Mucosa of stomach (tissue), 1 donor: ENCODE measurements around the gene DTYMK.

Experiments
- H3K27me3 ChIP-seq: one replicate; pipeline ENCODE4 v1.7.0; 2013; ENCODE audit warnings: mild to moderate bottlenecking, low read length; ENCODE audit not compliant: control insufficient read depth, insufficient read depth
- H3K36me3 ChIP-seq: one replicate; pipeline ENCODE4 v1.7.0; 2013; ENCODE audit warnings: low read length; ENCODE audit not compliant: control insufficient read depth, insufficient read depth
- H3K4me1 ChIP-seq: one replicate; pipeline ENCODE4 v1.7.0; 2013; ENCODE audit warnings: mild to moderate bottlenecking, low read length; ENCODE audit not compliant: control insufficient read depth, insufficient read depth
- H3K4me3 ChIP-seq: one replicate; pipeline ENCODE4 v1.7.0; 2013; ENCODE audit warnings: low read length
- H3K9ac ChIP-seq: one replicate; pipeline ENCODE4 v1.7.0; 2013; ENCODE audit warnings: mild to moderate bottlenecking, low read length, moderate library complexity
- H3K9me3 ChIP-seq: one replicate; pipeline ENCODE4 v1.7.0; 2013; ENCODE audit warnings: mild to moderate bottlenecking, low read length, moderate library complexity; ENCODE audit not compliant: control insufficient read depth
- donor health status: Pancreatic carcinoma.

The DTYMK gene

DNA sequence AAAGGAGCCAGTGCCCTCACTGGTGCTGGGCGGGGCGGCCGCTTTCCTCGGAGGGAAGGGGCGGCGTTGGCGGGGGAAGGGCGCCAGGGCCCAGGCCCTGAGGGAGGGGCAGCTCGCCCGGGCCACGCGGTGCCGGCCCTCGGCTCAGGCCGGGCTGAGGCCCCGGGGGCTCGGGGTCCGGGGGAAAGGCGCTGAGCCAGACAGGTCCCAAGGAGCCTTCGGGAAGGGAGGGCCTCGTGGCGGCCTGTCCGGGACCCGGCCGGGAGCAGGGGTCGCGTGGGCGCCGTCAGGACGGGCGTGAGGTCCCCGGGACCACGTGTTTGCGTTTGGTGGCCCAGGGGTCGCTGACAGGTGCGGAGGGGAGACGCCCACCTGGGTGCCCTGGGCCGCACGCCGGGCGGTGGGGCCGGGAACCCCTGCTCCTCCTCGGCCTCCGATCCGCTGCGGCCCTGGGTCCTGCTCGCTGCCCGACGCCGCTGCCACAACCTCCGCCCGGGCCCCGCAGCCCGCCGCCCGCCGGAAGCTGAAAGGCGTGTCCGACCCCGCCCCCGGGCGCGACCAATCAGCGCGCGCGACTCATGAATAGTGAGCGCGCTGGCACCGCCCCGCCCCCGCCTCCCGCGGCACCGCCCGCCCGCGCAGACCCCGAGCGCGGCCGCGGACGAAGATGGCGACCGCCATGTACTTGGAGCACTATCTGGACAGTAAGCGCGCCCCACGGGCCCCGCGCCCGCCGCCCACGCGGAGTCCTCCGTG is 15.0 kb upstream of the DTYMK start, which contains the start of gene ING5:
ING5 (plus strand) TSS at position 641 of the 756 bp plus-strand sequence; CDS start at position 668, 27 bp downstream.
- Histone ChIP-seq H3K36me3 (no peaks in the 10 kb centered on the region), H3K4me3 (peak within 1 kb of the TSS; percentile 41), H3K27me3 (no peaks in the 10 kb centered on the region), H3K4me1 (peaks cover 7% of the 10 kb centered on the region), H3K9ac (peak within 1 kb of the TSS; percentile 75), H3K9me3 (no peaks in the 10 kb centered on the region)

DNA sequence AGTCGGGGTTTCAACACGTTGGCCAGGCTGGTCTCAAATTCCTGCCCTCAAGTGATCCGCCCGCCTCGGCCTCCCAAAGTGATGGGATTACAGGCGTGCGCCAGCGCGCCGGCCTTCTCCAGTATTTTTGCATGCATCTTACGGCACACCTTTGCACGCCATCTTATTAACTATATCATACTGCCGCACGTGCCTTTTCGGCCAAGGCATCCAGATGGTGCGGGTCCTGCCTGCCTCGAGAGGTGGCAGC is 14.5 kb upstream of the DTYMK start:
- H3K36me3 ChIP-seq: no peaks in the 10 kb centered on the region
- H3K27me3 ChIP-seq: no peaks in the 10 kb centered on the region
- H3K9ac ChIP-seq: peak overlapping the region; percentile 72

GRCh38 chr2:241695651-241696050 is 9.0 kb upstream of the DTYMK start:
- Histone ChIP-seq H3K9ac (no peak overlapping the region), H3K36me3 (no peaks in the 10 kb centered on the region), H3K9me3 (no peaks in the 10 kb centered on the region), H3K4me1 (no peaks in the 10 kb centered on the region), H3K27me3 (no peaks in the 10 kb centered on the region), H3K4me3 (no peak overlapping the region)

More for the DNA sequence above, 14.5 kb upstream of the DTYMK start:
- Histone ChIP-seq H3K9me3 (no peaks in the 10 kb centered on the region), H3K4me1 (peaks cover 7% of the 10 kb centered on the region), H3K4me3 (no peak overlapping the region)

DNA sequence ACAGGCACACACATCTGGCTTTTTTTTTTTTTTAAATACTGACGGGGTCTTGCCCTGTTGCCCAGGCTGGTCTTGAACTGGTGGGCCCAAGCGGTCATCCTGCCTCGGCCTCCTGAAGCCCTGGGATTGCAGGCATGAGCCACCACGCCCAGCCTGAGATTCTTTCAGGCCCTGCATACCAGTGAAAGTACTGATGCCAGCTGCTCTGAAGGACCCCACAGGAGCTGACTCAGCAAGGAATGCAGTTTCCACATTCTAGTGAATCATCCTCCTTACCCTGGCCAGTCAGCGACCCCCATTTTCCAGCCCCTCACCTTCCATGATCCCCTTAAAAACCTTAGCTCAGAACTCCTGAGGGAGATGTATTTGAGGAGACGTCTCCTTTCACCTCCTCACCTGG is 5.8 kb upstream of the DTYMK start:
- no peaks in the 10 kb centered on the region for H3K36me3 ChIP-seq

GRCh38 chr2:241690202-241690717 is 3.6 kb upstream of the DTYMK start:
- no peaks in the 10 kb centered on the region for H3K36me3 ChIP-seq

More for the DNA sequence above, 5.8 kb upstream of the DTYMK start:
- Histone ChIP-seq H3K9ac (no peak overlapping the region), H3K9me3 (no peaks in the 10 kb centered on the region), H3K27me3 (no peaks in the 10 kb centered on the region), H3K4me1 (no peaks in the 10 kb centered on the region), H3K4me3 (no peak overlapping the region)

DNA sequence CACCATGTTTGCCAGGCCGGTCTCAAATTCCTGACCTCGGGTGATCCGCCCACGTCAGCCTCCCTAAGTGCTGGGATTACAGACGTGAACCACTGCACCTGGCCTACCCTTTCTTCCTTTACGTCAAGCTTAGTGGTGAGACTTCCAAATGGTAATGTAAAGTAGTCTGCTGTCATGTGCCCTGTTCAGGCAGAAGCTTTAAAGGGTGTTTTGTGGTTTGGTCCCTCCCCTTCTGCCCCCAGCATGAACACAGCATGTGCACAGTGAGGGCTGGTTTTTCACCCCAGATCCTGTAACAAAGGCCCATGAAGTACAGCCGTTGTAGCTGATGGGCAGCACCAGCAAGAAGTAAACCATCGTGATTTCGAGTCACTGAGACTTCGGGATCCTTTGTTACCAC is 2.7 kb upstream of the DTYMK start:
- H3K4me3 ChIP-seq: no peak overlapping the region
- H3K36me3 ChIP-seq: no peaks in the 10 kb centered on the region
- H3K27me3 ChIP-seq: no peaks in the 10 kb centered on the region
- H3K9me3 ChIP-seq: no peaks in the 10 kb centered on the region
- no peak overlapping the region for H3K9ac ChIP-seq
- no peaks in the 10 kb centered on the region for H3K4me1 ChIP-seq

More at GRCh38 chr2:241690202-241690717, 3.6 kb upstream of the DTYMK start:
- H3K9me3 ChIP-seq: no peaks in the 10 kb centered on the region
- H3K9ac ChIP-seq: no peak overlapping the region
- H3K4me3 ChIP-seq: no peak overlapping the region
- H3K4me1 ChIP-seq: no peaks in the 10 kb centered on the region
- H3K27me3 ChIP-seq: no peaks in the 10 kb centered on the region

- H3K9ac ChIP-seq: peak overlapping the region; percentile 60
- H3K4me1 ChIP-seq: no peaks in the 10 kb centered on the region
- H3K9me3 ChIP-seq: no peaks in the 10 kb centered on the region
- H3K36me3 ChIP-seq: no peaks in the 10 kb centered on the region
- no peaks in the 10 kb centered on the region for H3K27me3 ChIP-seq
- peak overlapping the region; percentile 57 for H3K4me3 ChIP-seq
These were observed 328 bp downstream of the DTYMK start for GRCh38 chr2:241686324-241686649.

- no peaks in the 10 kb centered on the region for H3K4me1 ChIP-seq
- no peaks in the 10 kb centered on the region for H3K9me3 ChIP-seq
- H3K36me3 ChIP-seq: no peaks in the 10 kb centered on the region
- H3K9ac ChIP-seq: no peak overlapping the region
- no peaks in the 10 kb centered on the region for H3K27me3 ChIP-seq
- no peak overlapping the region for H3K4me3 ChIP-seq
These were observed 5.6 kb downstream of the DTYMK start for GRCh38 chr2:241680827-241681599.

- Histone ChIP-seq H3K36me3 (no peaks in the 10 kb centered on the region), H3K4me3 (no peak overlapping the region), H3K9me3 (no peaks in the 10 kb centered on the region), H3K4me1 (no peaks in the 10 kb centered on the region), H3K9ac (no peak overlapping the region), H3K27me3 (no peaks in the 10 kb centered on the region)
These were observed 6.6 kb downstream of the DTYMK start for GRCh38 chr2:241680044-241680443.

- Histone ChIP-seq H3K36me3 (no peaks in the 10 kb centered on the region), H3K4me1 (no peaks in the 10 kb centered on the region), H3K4me3 (no peak overlapping the region), H3K9me3 (no peaks in the 10 kb centered on the region), H3K9ac (no peak overlapping the region), H3K27me3 (no peaks in the 10 kb centered on the region)
These were observed 7.7 kb downstream of the DTYMK start for GRCh38 chr2:241678784-241679540.

- no peaks in the 10 kb centered on the region for H3K36me3 ChIP-seq
- no peak overlapping the region for H3K4me3 ChIP-seq
- H3K27me3 ChIP-seq: no peaks in the 10 kb centered on the region
- no peaks in the 10 kb centered on the region for H3K4me1 ChIP-seq
- H3K9me3 ChIP-seq: no peaks in the 10 kb centered on the region
- no peak overlapping the region for H3K9ac ChIP-seq
These were observed 8.3 kb downstream of the DTYMK start for GRCh38 chr2:241678307-241678706.

DNA sequence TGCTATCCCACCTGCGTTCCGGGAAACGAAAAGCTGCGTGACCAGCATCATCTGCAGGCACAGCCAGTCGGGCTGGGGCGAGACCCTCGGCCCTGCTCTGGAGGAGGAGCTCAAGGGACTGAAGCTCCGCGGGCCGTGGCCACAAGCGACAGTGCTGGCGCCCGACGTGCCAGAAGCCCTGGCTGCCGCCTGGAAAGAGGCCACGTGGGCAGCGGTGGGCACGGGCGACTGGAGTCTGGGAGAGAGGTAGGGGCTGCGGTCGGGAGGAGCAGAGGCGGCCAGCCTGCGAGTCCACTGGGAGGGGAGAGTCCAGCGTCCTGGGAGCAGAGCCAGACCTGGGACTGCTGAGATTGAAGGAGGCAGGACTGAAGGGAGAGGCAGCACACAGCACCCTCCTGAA is 9.2 kb downstream of the DTYMK start:
- Histone ChIP-seq H3K36me3 (no peaks in the 10 kb centered on the region), H3K9ac (no peak overlapping the region), H3K4me1 (no peaks in the 10 kb centered on the region)

More for the DNA sequence above, 9.2 kb downstream of the DTYMK start:
- Histone ChIP-seq H3K27me3 (no peaks in the 10 kb centered on the region), H3K9me3 (no peaks in the 10 kb centered on the region), H3K4me3 (no peak overlapping the region)
